ENCODE results near the gene DEPP1. TPM values are rescaled to one million over a fixed set of nuclear protein-coding genes. Genes with fewer than 3 reads are reported as not detected.

The DEPP1 gene
- total RNA-seq, 1 experiment from 2014 or later: 1.6 TPM

DNA sequence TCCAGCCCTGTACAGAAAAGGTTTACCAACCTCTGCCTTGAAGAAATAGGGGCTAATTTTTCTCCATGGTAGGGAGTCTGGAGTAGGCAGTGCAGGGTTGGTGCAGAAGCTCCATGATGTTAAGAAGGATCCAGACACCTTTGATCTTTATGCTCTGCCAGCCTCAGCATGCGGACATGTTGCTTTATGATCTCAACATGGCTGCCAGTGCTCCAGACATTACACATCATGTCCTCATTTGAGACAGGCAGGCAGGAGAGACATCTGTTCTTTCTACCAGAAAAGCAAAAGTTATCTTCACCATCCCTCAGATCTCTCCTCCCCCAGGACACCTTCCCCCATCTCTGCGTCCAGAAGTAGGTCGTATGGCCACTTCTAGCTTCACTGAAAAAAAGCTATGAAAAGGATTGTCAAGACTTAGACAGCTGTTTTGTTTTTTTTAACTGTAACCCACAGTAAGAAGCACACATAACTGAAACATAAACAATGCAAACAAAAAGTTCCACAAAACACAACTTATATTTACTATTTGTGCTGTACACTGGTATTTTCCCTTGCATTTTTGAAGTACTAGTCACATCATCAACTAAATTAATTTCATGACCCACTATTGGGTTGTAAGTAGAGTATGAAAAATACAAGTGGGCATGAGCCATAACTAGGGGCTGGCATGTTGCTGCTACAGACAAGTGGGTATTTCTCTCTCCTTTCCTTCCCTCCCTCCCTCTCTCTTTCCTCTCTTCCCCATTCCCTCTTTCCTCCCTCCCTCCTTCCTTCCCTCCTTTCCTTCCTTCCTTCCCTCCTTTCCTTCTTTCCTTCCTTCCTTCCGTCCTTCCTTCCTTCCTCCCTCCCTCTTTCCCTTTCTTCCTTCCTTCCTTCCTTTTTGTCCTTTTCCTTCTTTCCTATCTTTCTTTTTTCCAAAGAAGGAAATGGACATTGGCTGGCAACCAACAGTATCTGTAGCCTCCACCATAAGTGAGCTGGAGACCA is 21.6 kb downstream of the DEPP1 start (continued):
- TF ChIP-seq, protein P1, sequence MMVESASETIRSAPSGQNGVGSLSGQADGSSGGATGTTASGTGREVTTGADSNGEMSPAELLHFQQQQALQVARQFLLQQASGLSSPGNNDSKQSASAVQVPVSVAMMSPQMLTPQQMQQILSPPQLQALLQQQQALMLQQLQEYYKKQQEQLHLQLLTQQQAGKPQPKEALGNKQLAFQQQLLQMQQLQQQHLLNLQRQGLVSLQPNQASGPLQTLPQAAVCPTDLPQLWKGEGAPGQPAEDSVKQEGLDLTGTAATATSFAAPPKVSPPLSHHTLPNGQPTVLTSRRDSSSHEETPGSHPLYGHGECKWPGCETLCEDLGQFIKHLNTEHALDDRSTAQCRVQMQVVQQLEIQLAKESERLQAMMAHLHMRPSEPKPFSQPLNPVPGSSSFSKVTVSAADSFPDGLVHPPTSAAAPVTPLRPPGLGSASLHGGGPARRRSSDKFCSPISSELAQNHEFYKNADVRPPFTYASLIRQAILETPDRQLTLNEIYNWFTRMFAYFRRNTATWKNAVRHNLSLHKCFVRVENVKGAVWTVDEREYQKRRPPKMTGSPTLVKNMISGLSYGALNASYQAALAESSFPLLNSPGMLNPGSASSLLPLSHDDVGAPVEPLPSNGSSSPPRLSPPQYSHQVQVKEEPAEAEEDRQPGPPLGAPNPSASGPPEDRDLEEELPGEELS (CRISPR knock-in tag; IDR thresholded peaks at IDR 0.05): no peak
- TF ChIP-seq OVOL2 (CRISPR knock-in tag; IDR thresholded peaks at IDR 0.05; ENCODE audit: borderline replicate concordance) (no peak), RELA (CRISPR knock-in tag; IDR thresholded peaks at IDR 0.05; ENCODE audit: borderline replicate concordance) (no peak), ZNF671 (CRISPR knock-in tag; IDR thresholded peaks at IDR 0.05) (no peak)

DNA sequence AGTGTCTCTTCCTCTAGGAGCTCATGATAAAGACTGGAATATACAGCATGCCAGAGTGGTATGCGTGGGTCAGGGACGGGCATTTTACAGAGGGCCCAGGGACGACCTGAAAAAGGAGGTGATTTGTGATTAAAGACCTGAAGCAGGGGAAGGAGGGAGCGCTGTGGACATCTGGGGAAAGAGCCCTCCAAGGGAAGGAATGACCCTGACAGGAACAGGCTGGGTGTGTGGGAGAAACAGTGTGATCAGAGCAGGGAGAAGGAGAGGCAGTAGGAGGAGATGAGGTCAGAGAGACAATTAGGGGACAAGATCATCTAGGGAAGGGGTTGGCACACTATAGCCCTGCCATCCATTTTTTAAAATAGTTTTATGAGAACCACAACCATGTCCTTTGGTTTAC is 22.4 kb downstream of the DEPP1 start:
- H3K27me3 Mint-ChIP-seq (ENCODE audit: low read depth): peaks cover 10% of the 10 kb centered on the region
- H3K27ac Mint-ChIP-seq: no peak overlapping the region
- ChIA-PET POLR2A (no interaction called here), CTCF (no interaction called here)
- TF ChIP-seq TEAD4 (CRISPR knock-in tag; IDR thresholded peaks at IDR 0.05) (no peak), NR2C2 (CRISPR knock-in tag; IDR thresholded peaks at IDR 0.05) (no peak), ZNF671 (CRISPR knock-in tag; IDR thresholded peaks at IDR 0.05) (no peak), ZNF138 (CRISPR knock-in tag; conservative IDR thresholded peaks at IDR 0.05) (no peak), RELA (CRISPR knock-in tag; IDR thresholded peaks at IDR 0.05; ENCODE audit: borderline replicate concordance) (no peak), NFYB (CRISPR knock-in tag; conservative IDR thresholded peaks at IDR 0.05; ENCODE audit: low read depth) (no peak), GRHL2 (CRISPR knock-in tag; IDR thresholded peaks at IDR 0.05; ENCODE audit: insufficient replicate concordance, severe bottlenecking) (no peak)
- TF ChIP-seq, protein P2, sequence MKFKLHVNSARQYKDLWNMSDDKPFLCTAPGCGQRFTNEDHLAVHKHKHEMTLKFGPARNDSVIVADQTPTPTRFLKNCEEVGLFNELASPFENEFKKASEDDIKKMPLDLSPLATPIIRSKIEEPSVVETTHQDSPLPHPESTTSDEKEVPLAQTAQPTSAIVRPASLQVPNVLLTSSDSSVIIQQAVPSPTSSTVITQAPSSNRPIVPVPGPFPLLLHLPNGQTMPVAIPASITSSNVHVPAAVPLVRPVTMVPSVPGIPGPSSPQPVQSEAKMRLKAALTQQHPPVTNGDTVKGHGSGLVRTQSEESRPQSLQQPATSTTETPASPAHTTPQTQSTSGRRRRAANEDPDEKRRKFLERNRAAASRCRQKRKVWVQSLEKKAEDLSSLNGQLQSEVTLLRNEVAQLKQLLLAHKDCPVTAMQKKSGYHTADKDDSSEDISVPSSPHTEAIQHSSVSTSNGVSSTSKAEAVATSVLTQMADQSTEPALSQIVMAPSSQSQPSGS (CRISPR knock-in tag; IDR thresholded peaks at IDR 0.05; ENCODE audit: borderline replicate concordance, low read depth): no peak
- TF ChIP-seq, protein P3, sequence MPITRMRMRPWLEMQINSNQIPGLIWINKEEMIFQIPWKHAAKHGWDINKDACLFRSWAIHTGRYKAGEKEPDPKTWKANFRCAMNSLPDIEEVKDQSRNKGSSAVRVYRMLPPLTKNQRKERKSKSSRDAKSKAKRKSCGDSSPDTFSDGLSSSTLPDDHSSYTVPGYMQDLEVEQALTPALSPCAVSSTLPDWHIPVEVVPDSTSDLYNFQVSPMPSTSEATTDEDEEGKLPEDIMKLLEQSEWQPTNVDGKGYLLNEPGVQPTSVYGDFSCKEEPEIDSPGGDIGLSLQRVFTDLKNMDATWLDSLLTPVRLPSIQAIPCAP (CRISPR knock-in tag; IDR thresholded peaks at IDR 0.05): no peak
- TF ChIP-seq, protein P4, sequence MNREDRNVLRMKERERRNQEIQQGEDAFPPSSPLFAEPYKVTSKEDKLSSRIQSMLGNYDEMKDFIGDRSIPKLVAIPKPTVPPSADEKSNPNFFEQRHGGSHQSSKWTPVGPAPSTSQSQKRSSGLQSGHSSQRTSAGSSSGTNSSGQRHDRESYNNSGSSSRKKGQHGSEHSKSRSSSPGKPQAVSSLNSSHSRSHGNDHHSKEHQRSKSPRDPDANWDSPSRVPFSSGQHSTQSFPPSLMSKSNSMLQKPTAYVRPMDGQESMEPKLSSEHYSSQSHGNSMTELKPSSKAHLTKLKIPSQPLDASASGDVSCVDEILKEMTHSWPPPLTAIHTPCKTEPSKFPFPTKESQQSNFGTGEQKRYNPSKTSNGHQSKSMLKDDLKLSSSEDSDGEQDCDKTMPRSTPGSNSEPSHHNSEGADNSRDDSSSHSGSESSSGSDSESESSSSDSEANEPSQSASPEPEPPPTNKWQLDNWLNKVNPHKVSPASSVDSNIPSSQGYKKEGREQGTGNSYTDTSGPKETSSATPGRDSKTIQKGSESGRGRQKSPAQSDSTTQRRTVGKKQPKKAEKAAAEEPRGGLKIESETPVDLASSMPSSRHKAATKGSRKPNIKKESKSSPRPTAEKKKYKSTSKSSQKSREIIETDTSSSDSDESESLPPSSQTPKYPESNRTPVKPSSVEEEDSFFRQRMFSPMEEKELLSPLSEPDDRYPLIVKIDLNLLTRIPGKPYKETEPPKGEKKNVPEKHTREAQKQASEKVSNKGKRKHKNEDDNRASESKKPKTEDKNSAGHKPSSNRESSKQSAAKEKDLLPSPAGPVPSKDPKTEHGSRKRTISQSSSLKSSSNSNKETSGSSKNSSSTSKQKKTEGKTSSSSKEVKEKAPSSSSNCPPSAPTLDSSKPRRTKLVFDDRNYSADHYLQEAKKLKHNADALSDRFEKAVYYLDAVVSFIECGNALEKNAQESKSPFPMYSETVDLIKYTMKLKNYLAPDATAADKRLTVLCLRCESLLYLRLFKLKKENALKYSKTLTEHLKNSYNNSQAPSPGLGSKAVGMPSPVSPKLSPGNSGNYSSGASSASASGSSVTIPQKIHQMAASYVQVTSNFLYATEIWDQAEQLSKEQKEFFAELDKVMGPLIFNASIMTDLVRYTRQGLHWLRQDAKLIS (CRISPR knock-in tag; IDR thresholded peaks at IDR 0.05; ENCODE audit: borderline replicate concordance): no peak
- TF ChIP-seq, protein P5, sequence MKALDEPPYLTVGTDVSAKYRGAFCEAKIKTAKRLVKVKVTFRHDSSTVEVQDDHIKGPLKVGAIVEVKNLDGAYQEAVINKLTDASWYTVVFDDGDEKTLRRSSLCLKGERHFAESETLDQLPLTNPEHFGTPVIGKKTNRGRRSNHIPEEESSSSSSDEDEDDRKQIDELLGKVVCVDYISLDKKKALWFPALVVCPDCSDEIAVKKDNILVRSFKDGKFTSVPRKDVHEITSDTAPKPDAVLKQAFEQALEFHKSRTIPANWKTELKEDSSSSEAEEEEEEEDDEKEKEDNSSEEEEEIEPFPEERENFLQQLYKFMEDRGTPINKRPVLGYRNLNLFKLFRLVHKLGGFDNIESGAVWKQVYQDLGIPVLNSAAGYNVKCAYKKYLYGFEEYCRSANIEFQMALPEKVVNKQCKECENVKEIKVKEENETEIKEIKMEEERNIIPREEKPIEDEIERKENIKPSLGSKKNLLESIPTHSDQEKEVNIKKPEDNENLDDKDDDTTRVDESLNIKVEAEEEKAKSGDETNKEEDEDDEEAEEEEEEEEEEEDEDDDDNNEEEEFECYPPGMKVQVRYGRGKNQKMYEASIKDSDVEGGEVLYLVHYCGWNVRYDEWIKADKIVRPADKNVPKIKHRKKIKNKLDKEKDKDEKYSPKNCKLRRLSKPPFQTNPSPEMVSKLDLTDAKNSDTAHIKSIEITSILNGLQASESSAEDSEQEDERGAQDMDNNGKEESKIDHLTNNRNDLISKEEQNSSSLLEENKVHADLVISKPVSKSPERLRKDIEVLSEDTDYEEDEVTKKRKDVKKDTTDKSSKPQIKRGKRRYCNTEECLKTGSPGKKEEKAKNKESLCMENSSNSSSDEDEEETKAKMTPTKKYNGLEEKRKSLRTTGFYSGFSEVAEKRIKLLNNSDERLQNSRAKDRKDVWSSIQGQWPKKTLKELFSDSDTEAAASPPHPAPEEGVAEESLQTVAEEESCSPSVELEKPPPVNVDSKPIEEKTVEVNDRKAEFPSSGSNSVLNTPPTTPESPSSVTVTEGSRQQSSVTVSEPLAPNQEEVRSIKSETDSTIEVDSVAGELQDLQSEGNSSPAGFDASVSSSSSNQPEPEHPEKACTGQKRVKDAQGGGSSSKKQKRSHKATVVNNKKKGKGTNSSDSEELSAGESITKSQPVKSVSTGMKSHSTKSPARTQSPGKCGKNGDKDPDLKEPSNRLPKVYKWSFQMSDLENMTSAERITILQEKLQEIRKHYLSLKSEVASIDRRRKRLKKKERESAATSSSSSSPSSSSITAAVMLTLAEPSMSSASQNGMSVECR (CRISPR knock-in tag; IDR thresholded peaks at IDR 0.05; ENCODE audit: borderline replicate concordance): no peak
- TF ChIP-seq, protein P6, sequence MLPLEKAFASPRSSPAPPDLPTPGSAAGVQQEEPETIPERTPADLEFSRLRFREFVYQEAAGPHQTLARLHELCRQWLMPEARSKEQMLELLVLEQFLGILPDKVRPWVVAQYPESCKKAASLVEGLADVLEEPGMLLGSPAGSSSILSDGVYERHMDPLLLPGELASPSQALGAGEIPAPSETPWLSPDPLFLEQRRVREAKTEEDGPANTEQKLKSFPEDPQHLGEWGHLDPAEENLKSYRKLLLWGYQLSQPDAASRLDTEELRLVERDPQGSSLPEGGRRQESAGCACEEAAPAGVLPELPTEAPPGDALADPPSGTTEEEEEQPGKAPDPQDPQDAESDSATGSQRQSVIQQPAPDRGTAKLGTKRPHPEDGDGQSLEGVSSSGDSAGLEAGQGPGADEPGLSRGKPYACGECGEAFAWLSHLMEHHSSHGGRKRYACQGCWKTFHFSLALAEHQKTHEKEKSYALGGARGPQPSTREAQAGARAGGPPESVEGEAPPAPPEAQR (CRISPR knock-in tag; IDR thresholded peaks at IDR 0.05): no peak
- TF ChIP-seq, protein P7, sequence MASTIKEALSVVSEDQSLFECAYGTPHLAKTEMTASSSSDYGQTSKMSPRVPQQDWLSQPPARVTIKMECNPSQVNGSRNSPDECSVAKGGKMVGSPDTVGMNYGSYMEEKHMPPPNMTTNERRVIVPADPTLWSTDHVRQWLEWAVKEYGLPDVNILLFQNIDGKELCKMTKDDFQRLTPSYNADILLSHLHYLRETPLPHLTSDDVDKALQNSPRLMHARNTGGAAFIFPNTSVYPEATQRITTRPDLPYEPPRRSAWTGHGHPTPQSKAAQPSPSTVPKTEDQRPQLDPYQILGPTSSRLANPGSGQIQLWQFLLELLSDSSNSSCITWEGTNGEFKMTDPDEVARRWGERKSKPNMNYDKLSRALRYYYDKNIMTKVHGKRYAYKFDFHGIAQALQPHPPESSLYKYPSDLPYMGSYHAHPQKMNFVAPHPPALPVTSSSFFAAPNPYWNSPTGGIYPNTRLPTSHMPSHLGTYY (CRISPR knock-in tag; IDR thresholded peaks at IDR 0.05): no peak
- no peak overlapping the region for H3K4me3 Mint-ChIP-seq
- peaks cover 38% of the 10 kb centered on the region for H3K4me1 Mint-ChIP-seq
- DNase-seq (ENCODE audit: low spot score): no peak
- ATAC-seq: no peak
- peaks cover 9% of the 10 kb centered on the region for H3K36me3 Mint-ChIP-seq
- peaks cover 5% of the 10 kb centered on the region; the same call in 1 of the 2 replicates for H3K9me3 Mint-ChIP-seq
